ENCODE results near the gene AKT3.
"Not testable (repeated sequence)": the region's sequence is repeated elsewhere in the genome, so short reads cannot be mapped to it uniquely, and the experiment has no call there.

Gene AKT3

GRCh38 chr1:243841507-243841906, 8.5 kb downstream of the AKT3 start:
- no peak for DNase-seq

- no peak for DNase-seq
Observed at GRCh38 chr1:243837907-243838535, 12.0 kb downstream of the AKT3 start.

GRCh38 chr1:243834130-243834529, 15.9 kb downstream of the AKT3 start:
- no peak for DNase-seq

- DNase-seq: no peak
Observed at GRCh38 chr1:243831463-243831862, 18.6 kb downstream of the AKT3 start.

- peak; percentile 9 for DNase-seq
Observed at GRCh38 chr1:243827206-243827605, 22.8 kb downstream of the AKT3 start.

- not testable (repeated sequence) for DNase-seq
Observed at GRCh38 chr1:243824907-243825306, 25.1 kb downstream of the AKT3 start.

GRCh38 chr1:243821177-243821680, 28.8 kb downstream of the AKT3 start:
- no peak for DNase-seq

GRCh38 chr1:243819438-243819839, 30.6 kb downstream of the AKT3 start:
- DNase-seq: no peak

- DNase-seq: no peak
Observed at GRCh38 chr1:243818978-243819377, 31.1 kb downstream of the AKT3 start.

- DNase-seq: no peak
Observed at GRCh38 chr1:243814718-243815117, 35.3 kb downstream of the AKT3 start.

- DNase-seq: not testable (repeated sequence)
Observed at GRCh38 chr1:243807346-243807745, 42.7 kb downstream of the AKT3 start.

- no peak for DNase-seq
Observed at GRCh38 chr1:243806310-243806709, 43.7 kb downstream of the AKT3 start.

GRCh38 chr1:243802736-243803135, 47.3 kb downstream of the AKT3 start:
- DNase-seq: no peak

- DNase-seq: no peak
Observed at GRCh38 chr1:243801378-243801777, 48.7 kb downstream of the AKT3 start.

GRCh38 chr1:243799908-243800307, 50.1 kb downstream of the AKT3 start:
- no peak for DNase-seq

- DNase-seq: peak; percentile 21
Observed at GRCh38 chr1:243798726-243799125, 51.3 kb downstream of the AKT3 start.

- no peak for DNase-seq
Observed at GRCh38 chr1:243796016-243796415, 54.0 kb downstream of the AKT3 start.

GRCh38 chr1:243793298-243793697, 56.7 kb downstream of the AKT3 start:
- no peak for DNase-seq

- no peak for DNase-seq
Observed at GRCh38 chr1:243792891-243793290, 57.2 kb downstream of the AKT3 start.

- no peak for DNase-seq
Observed at GRCh38 chr1:243792401-243792800, 57.6 kb downstream of the AKT3 start.

- DNase-seq: no peak
Observed at GRCh38 chr1:243791586-243792267, 58.3 kb downstream of the AKT3 start.

- no peak for DNase-seq
Observed at GRCh38 chr1:243790404-243790803, 59.6 kb downstream of the AKT3 start.

- no peak for DNase-seq
Observed at GRCh38 chr1:243786531-243786930, 63.5 kb downstream of the AKT3 start.

- DNase-seq: no peak
Observed at GRCh38 chr1:243784506-243784905, 65.5 kb downstream of the AKT3 start.

GRCh38 chr1:243783714-243784113, 66.3 kb downstream of the AKT3 start:
- DNase-seq: no peak

Measured in suppressor macrophage treated with lipopolysaccharide for 4 hours (primary cell).